Ishikawa (cell line): Measurements from ENCODE around the gene MAP3K20.

Experiments
- CREB1 ChIP-seq: IDR thresholded peaks from 2 replicates; pipeline ENCODE4 v1.6.1; 2012; ENCODE audit warnings: low read depth
- RAD21 ChIP-seq: IDR thresholded peaks from 2 replicates; pipeline ENCODE4 v1.6.1; 2012; ENCODE audit warnings: low read depth
- TAF1 ChIP-seq: IDR thresholded peaks from 2 replicates; pipeline ENCODE4 v1.6.1; 2012; ENCODE audit warnings: low read depth, mild to moderate bottlenecking

DNA sequence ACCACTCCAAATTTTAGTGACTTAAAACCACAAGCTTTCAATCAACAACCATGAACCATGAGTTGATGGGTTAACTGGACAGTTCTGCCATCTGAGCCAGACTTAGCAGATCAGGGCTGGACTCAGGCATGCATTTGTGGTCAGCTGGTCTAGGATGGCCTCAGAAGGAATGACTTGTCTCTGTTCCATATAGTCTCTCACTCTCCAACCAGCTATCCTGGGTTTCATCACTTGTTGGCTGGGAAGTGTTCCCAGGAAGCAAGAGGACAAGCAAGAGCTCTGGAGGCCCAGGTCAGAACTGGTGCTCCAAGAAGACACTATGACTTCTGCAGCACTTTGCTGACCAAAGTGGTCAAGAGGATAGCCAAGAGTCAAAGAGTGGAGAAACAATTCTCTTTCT is 17.5 kb upstream of the MAP3K20 start:
- TF ChIP-seq TAF1 (no peak), RAD21 (no peak), CREB1 (no peak)
